Amniotic epithelial cell (primary cell): ENCODE measurements around the gene PTK6.

ENCODE experiments used
- DNase-seq: peaks from one replicate; pipeline ENCODE4 v3.0.0-alpha.2; 2010; ENCODE audit warnings: low read depth

PTK6 gene

GRCh38 chr20:63505723-63506122 lies 31.5 kb downstream of the PTK6 start:
- DNase-seq = no peak

- no peak for DNase-seq
Measured at GRCh38 chr20:63505281-63505680, 31.9 kb downstream of the PTK6 start.

GRCh38 chr20:63504642-63505041 lies 32.5 kb downstream of the PTK6 start:
- DNase-seq = no peak

- DNase-seq = no peak
Measured at GRCh38 chr20:63503524-63503923, 33.7 kb downstream of the PTK6 start.

- DNase-seq = no peak
Measured at GRCh38 chr20:63502671-63503172, 34.5 kb downstream of the PTK6 start.

- no peak for DNase-seq
Measured at GRCh38 chr20:63501818-63502670, 35.1 kb downstream of the PTK6 start.

- DNase-seq = no peak
Measured at GRCh38 chr20:63500902-63501817, 36.0 kb downstream of the PTK6 start.

GRCh38 chr20:63500151-63500901 lies 36.9 kb downstream of the PTK6 start:
- DNase-seq = no peak

- DNase-seq = no peak
Measured at GRCh38 chr20:63499338-63499969, 37.7 kb downstream of the PTK6 start.

GRCh38 chr20:63498960-63499337 lies 38.2 kb downstream of the PTK6 start, which contains the start of gene EEF1A2:
Gene EEF1A2, minus strand, starts transcription at chr20:63499083. Its CDS starts 1,320 bp downstream, at chr20:63497763.
- DNase-seq = no peak

- no peak for DNase-seq
Measured at GRCh38 chr20:63497946-63498935, 38.9 kb downstream of the PTK6 start.

- DNase-seq = no peak
Measured at GRCh38 chr20:63497138-63497945, 39.8 kb downstream of the PTK6 start.

- DNase-seq = no peak
Measured at GRCh38 chr20:63496596-63497120, 40.5 kb downstream of the PTK6 start.

- peak; percentile 20 for DNase-seq
Measured at GRCh38 chr20:63495741-63496595, 41.2 kb downstream of the PTK6 start.

- no peak for DNase-seq
Measured at GRCh38 chr20:63495167-63495720, 41.9 kb downstream of the PTK6 start.

GRCh38 chr20:63494420-63495166 lies 42.6 kb downstream of the PTK6 start:
- DNase-seq = no peak

- no peak for DNase-seq
Measured at GRCh38 chr20:63494084-63494419, 43.1 kb downstream of the PTK6 start.
